Activated B cell treated with CpG ODN at 0.5 μM for 24 hours (primary cell): ENCODE measurements around the gene EHBP1. TPM values are rescaled to one million over a fixed set of nuclear protein-coding genes. Genes with fewer than 3 reads are reported as not detected.
"Not testable (repeated sequence)": the region's sequence is repeated elsewhere in the genome, so short reads cannot be mapped to it uniquely, and the experiment has no call there.

Experiments
- ATAC-seq: fragments of 200-7000 bp; cut with Tn5 transposase; one replicate; pipeline ENCODE4 v1.10.0; 2021; ENCODE audit warnings: low read depth, mild to moderate bottlenecking, moderate library complexity
- CTCF ChIA-PET: fragments of 350-600 bp; sonication (Branson Sonifier 250); formaldehyde crosslinking; loops from one replicate; lab custom pipeline; 2021; ENCODE audit warnings: antibody characterized with exemption; lab: Charles Lee
- POLR2A ChIA-PET: fragments of 350-600 bp; sonication (Branson Sonifier 250); formaldehyde crosslinking; loops from one replicate; lab custom pipeline; 2021; ENCODE audit warnings: antibody characterized with exemption; lab: Charles Lee
- DNase-seq: peaks from one replicate; pipeline ENCODE4 v3.0.0; 2022
- H3K27ac Mint-ChIP-seq: one replicate; pipeline ENCODE4 v1.8.0; 2020; ENCODE audit warnings: mixed read lengths
- H3K27me3 Mint-ChIP-seq: one replicate; pipeline ENCODE4 v1.8.0; 2021; ENCODE audit warnings: mixed read lengths
- H3K36me3 Mint-ChIP-seq: one replicate; pipeline ENCODE4 v1.8.0; 2021; ENCODE audit warnings: low read depth, mixed read lengths
- H3K4me1 Mint-ChIP-seq: one replicate; pipeline ENCODE4 v1.8.0; 2021; ENCODE audit warnings: mixed read lengths
- H3K4me3 Mint-ChIP-seq: one replicate; pipeline ENCODE4 v1.8.0; 2020; ENCODE audit warnings: mild to moderate bottlenecking, mixed read lengths
- H3K9me3 Mint-ChIP-seq: one replicate; pipeline ENCODE4 v1.8.0; 2020; ENCODE audit warnings: mixed read lengths
- intact Hi-C: fragments of 100-400 bp; cut with micrococcal nuclease; formaldehyde crosslinking; loops from one replicate; pipeline ENCODE4 v1.15.1; 2024
- total RNA-seq: library from RNA; stranded (reverse); gene quantifications from 2 replicates; pipeline ENCODE4 v1.2.3, GENCODE V29; 2022
- TF ChIP-seq, protein P1 (sequence below): fragments of 200-600 bp; IDR thresholded peaks from one replicate; pipeline ENCODE4 v1.8.0; 2022; ENCODE audit warnings: antibody characterized with exemption, mild to moderate bottlenecking

EHBP1 gene
- total RNA-seq, 1 donor from 2014 or later, result 24.0 TPM

GRCh38 chr2:62708751-62709150 lies 3.2 kb downstream of the EHBP1 start:
- DNase-seq (no peak), ATAC-seq (no peak)
- H3K27ac Mint-ChIP-seq, result no peak overlapping the region
- no peak overlapping the region for H3K4me3 Mint-ChIP-seq
- H3K4me1 Mint-ChIP-seq, result peaks cover 34% of the 10 kb centered on the region
- TF ChIP-seq, protein P1, sequence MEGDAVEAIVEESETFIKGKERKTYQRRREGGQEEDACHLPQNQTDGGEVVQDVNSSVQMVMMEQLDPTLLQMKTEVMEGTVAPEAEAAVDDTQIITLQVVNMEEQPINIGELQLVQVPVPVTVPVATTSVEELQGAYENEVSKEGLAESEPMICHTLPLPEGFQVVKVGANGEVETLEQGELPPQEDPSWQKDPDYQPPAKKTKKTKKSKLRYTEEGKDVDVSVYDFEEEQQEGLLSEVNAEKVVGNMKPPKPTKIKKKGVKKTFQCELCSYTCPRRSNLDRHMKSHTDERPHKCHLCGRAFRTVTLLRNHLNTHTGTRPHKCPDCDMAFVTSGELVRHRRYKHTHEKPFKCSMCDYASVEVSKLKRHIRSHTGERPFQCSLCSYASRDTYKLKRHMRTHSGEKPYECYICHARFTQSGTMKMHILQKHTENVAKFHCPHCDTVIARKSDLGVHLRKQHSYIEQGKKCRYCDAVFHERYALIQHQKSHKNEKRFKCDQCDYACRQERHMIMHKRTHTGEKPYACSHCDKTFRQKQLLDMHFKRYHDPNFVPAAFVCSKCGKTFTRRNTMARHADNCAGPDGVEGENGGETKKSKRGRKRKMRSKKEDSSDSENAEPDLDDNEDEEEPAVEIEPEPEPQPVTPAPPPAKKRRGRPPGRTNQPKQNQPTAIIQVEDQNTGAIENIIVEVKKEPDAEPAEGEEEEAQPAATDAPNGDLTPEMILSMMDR, result no peak
- no peaks in the 10 kb centered on the region for H3K9me3 Mint-ChIP-seq
- peaks cover 8% of the 10 kb centered on the region for H3K36me3 Mint-ChIP-seq
- intact Hi-C loops, result loop anchor here (5.0 to 10.0 kb wide), 5 partner anchors 339 to 1826 kb away; partner anchors contain the start of genes COMMD1, FAM161A, REL and SANBR
- H3K27me3 Mint-ChIP-seq, result no peaks in the 10 kb centered on the region
- CTCF ChIA-PET, result no interaction called here
- POLR2A ChIA-PET, result no interaction called here

DNA sequence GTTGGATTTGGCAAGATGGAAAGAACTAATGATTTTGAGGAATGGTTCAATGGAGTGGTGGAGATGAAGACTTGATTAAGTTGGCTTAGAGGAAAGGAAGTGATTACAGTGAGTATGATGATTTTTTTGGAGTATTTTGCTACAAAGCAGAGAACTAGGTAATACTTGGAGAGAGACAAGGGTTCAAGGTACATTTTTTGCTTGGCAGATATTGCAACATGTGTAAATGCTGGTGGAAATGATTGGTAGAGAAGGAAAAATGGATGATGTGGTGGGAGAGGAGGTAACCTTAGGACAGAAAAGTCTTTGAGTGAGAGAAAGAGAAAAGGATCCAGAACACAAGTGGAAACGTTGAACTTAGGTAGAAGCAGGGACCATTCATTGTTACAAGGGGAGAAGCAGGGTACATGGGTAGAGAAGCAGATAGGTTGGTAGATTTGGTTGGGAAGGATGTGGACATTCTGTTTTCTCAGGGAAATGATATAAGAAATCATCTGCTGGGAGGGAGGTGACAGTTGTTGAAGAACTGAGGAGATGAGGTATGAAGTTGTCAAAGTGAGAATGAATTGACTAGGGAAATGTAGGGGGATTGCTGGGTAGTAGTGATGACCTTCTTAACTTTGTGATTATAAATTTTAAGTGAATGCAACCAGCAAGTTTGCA lies 6.5 kb downstream of the EHBP1 start:
- ChIA-PET POLR2A (no interaction called here), CTCF (no interaction called here)
- H3K4me3 Mint-ChIP-seq, result no peak overlapping the region
- ATAC-seq (no peak), DNase-seq (no peak)
- H3K27me3 Mint-ChIP-seq, result no peaks in the 10 kb centered on the region
- TF ChIP-seq, protein P1, result no peak
- peaks cover 16% of the 10 kb centered on the region for H3K36me3 Mint-ChIP-seq
- H3K27ac Mint-ChIP-seq, result no peak overlapping the region
- no peaks in the 10 kb centered on the region for H3K9me3 Mint-ChIP-seq
- peaks cover 16% of the 10 kb centered on the region for H3K4me1 Mint-ChIP-seq
- intact Hi-C loops, result no loop called here

- H3K27me3 Mint-ChIP-seq, H3K9me3 Mint-ChIP-seq, POLR2A ChIA-PET, intact Hi-C loops, H3K4me3 Mint-ChIP-seq, H3K27ac Mint-ChIP-seq, ATAC-seq, DNase-seq: not testable (repeated sequence)
- peaks cover 16% of the 10 kb centered on the region for H3K36me3 Mint-ChIP-seq
- CTCF ChIA-PET, result interaction anchor here (0.6 kb wide), 1 partner anchor 55 kb away, joined by 4 read pairs; no protein-coding TSS in a partner anchor
- peaks cover 12% of the 10 kb centered on the region for H3K4me1 Mint-ChIP-seq
Observed at GRCh38 chr2:62713196-62713595, 7.7 kb downstream of the EHBP1 start.

DNA sequence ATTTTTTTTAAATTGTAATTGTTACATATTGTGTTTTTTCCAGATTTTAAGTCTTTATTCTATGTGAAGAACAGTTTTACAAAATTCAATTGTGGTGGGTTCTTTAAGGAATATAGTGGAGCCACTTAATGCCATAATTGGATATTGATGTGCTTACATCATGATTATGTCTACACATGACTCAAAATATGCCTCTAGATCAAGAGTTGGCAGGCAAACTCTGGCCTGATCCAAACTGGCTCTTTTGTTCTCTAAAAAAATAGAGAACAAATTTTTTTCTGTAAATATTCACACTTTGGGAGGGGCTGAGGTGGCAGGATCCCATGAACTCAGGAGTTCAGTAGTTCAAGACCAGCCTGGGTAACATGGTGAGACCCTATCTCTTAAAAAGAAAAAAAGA lies 8.3 kb downstream of the EHBP1 start:
- TF ChIP-seq, protein P1, result no peak
- ATAC-seq (no peak), DNase-seq (no peak)
- CTCF ChIA-PET, result no interaction called here
- H3K9me3 Mint-ChIP-seq, result no peaks in the 10 kb centered on the region
- H3K4me3 Mint-ChIP-seq, result no peak overlapping the region
- H3K4me1 Mint-ChIP-seq, result peaks cover 7% of the 10 kb centered on the region
- POLR2A ChIA-PET, result no interaction called here
- intact Hi-C loops, result no loop called here
- no peak overlapping the region for H3K27ac Mint-ChIP-seq
- no peaks in the 10 kb centered on the region for H3K27me3 Mint-ChIP-seq
- peaks cover 11% of the 10 kb centered on the region for H3K36me3 Mint-ChIP-seq

DNA sequence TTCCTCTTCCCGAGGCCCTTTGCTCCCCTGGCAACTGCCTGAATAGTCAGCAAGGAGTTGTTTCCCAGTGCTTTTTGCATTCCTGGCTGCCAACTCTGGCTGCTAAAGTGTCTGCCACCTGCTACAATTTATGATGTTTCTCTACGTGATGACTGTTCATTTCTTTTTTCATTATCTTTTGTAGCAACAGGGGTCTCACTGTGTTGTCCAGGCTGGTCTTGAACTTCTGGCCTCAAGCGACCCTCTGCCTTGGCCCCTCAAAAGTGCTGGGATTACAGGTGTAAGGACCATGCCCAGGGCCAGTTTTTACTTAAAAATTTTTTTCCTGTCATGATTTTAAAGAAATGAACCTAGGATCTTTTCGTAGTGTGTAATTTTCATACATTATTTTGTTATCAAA lies 11.3 kb downstream of the EHBP1 start:
- no peak overlapping the region for H3K27ac Mint-ChIP-seq
- peaks cover 6% of the 10 kb centered on the region for H3K4me1 Mint-ChIP-seq
- no peaks in the 10 kb centered on the region for H3K27me3 Mint-ChIP-seq
- no peak for ATAC-seq
- TF ChIP-seq, protein P1, result no peak
- POLR2A ChIA-PET, result no interaction called here
- H3K9me3 Mint-ChIP-seq, result no peaks in the 10 kb centered on the region
- CTCF ChIA-PET, result no interaction called here
- peaks cover 12% of the 10 kb centered on the region for H3K36me3 Mint-ChIP-seq
- H3K4me3 Mint-ChIP-seq, result no peak overlapping the region
- intact Hi-C loops, result no loop called here
- DNase-seq, result no peak
